T-helper 2 cell (primary cell): ENCODE measurements around the gene MLH1.
A peak's percentile ranks its signal among the peaks of the same experiment; 100 is the strongest.
"Not testable (repeated sequence)": the region's sequence is repeated elsewhere in the genome, so short reads cannot be mapped to it uniquely, and the experiment has no call there.

Experiments
- DNase-seq, 5 experiments: peaks; one replicate each; pipeline versions ENCODE4 v3.0.0 to v3.0.0-alpha.2; 2012 to 2022
- total RNA-seq, 2 donors: gene quantifications; one replicate each; lab custom pipeline; 2026; lab: John Stamatoyannopoulos, UW

Gene MLH1
- total RNA-seq = 42.4 to 65.4 reads per million in 2 donors

GRCh38 chr3:36993326-36994283 lies at the start of gene MLH1:
Gene MLH1 (plus strand): TSS chr3:36993518. CDS start chr3:36993548, 30 bp downstream.
- DNase-seq = peak; percentile 84 to 100 (median 95)

GRCh38 chr3:36943601-36944000 lies 49.7 kb upstream of the MLH1 start:
- no peak for DNase-seq

- peak; percentile 6 to 51 (median 15) for DNase-seq
Observed at GRCh38 chr3:36944012-36944640, 49.2 kb upstream of the MLH1 start.

- peak; percentile 48 to 89 (median 74) for DNase-seq
Observed at GRCh38 chr3:36944641-36945270, 48.6 kb upstream of the MLH1 start, which contains the start of gene TRANK1. Gene TRANK1 (minus strand): TSS chr3:36945054. CDS start chr3:36944809, 245 bp downstream.

- no peak for DNase-seq
Observed at GRCh38 chr3:36945333-36945980, 47.9 kb upstream of the MLH1 start.

- not testable (repeated sequence) for DNase-seq
Observed at GRCh38 chr3:36947814-36948213, 45.5 kb upstream of the MLH1 start.

GRCh38 chr3:36954452-36955134 lies 38.7 kb upstream of the MLH1 start:
- DNase-seq = no peak

GRCh38 chr3:36956155-36956554 lies 37.2 kb upstream of the MLH1 start:
- no peak for DNase-seq

GRCh38 chr3:36957063-36957462 lies 36.3 kb upstream of the MLH1 start:
- no peak for DNase-seq

GRCh38 chr3:36957862-36958686 lies 35.2 kb upstream of the MLH1 start:
- DNase-seq = no peak

GRCh38 chr3:36959821-36960220 lies 33.5 kb upstream of the MLH1 start:
- no peak for DNase-seq

- DNase-seq = no peak
Observed at GRCh38 chr3:36960502-36960901, 32.8 kb upstream of the MLH1 start.

GRCh38 chr3:36963008-36963407 lies 30.3 kb upstream of the MLH1 start:
- not testable (repeated sequence) for DNase-seq

- no peak for DNase-seq
Observed at GRCh38 chr3:36964331-36964730, 29.0 kb upstream of the MLH1 start.

GRCh38 chr3:36964817-36965216 lies 28.5 kb upstream of the MLH1 start:
- no peak for DNase-seq

- DNase-seq = no peak
Observed at GRCh38 chr3:36965440-36965839, 27.9 kb upstream of the MLH1 start.

- no peak for DNase-seq
Observed at GRCh38 chr3:36969085-36969484, 24.2 kb upstream of the MLH1 start.

- DNase-seq = peak in 4 of 5 experiments; percentile 14 to 91 (median 26)
Observed at GRCh38 chr3:36969540-36970432, 23.5 kb upstream of the MLH1 start.

GRCh38 chr3:36972163-36972562 lies 21.2 kb upstream of the MLH1 start:
- no peak for DNase-seq

GRCh38 chr3:36973139-36973538 lies 20.2 kb upstream of the MLH1 start:
- no peak for DNase-seq
